Measurements from ENCODE around the gene CSF2RB.

DNA sequence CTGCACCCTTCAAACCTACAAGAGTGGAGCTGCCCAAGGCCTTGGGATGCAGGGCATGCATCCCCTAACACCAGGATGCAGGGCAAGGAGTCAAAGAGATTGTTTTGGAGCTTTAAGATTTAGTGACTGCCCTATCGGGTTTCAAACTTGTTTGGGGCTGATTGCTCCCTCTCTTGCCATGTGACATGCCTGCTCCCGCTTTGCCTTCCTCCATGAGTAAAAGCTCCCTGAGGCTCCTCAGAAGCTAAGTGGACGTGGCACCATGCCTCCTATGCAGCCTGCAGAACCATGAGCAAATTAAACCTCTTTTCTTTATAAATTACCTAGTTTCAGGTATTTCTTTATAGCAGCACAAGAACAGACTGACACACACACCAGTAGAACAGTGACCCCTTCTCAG, 15.8 kb upstream of the CSF2RB start:
- TF ChIP-seq TAF1 (IDR thresholded peaks at IDR 0.05; ENCODE audit: borderline replicate concordance, insufficient read depth, low read length), result no peak
- no peak for TF ChIP-seq SIN3A (IDR thresholded peaks at IDR 0.05; ENCODE audit: borderline replicate concordance, insufficient read depth, low read length)
- TF ChIP-seq, protein P1, sequence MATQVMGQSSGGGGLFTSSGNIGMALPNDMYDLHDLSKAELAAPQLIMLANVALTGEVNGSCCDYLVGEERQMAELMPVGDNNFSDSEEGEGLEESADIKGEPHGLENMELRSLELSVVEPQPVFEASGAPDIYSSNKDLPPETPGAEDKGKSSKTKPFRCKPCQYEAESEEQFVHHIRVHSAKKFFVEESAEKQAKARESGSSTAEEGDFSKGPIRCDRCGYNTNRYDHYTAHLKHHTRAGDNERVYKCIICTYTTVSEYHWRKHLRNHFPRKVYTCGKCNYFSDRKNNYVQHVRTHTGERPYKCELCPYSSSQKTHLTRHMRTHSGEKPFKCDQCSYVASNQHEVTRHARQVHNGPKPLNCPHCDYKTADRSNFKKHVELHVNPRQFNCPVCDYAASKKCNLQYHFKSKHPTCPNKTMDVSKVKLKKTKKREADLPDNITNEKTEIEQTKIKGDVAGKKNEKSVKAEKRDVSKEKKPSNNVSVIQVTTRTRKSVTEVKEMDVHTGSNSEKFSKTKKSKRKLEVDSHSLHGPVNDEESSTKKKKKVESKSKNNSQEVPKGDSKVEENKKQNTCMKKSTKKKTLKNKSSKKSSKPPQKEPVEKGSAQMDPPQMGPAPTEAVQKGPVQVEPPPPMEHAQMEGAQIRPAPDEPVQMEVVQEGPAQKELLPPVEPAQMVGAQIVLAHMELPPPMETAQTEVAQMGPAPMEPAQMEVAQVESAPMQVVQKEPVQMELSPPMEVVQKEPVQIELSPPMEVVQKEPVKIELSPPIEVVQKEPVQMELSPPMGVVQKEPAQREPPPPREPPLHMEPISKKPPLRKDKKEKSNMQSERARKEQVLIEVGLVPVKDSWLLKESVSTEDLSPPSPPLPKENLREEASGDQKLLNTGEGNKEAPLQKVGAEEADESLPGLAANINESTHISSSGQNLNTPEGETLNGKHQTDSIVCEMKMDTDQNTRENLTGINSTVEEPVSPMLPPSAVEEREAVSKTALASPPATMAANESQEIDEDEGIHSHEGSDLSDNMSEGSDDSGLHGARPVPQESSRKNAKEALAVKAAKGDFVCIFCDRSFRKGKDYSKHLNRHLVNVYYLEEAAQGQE (IDR thresholded peaks at IDR 0.05; ENCODE audit: insufficient read depth in 1 of 2, low read depth in 2 of 2, low read length in 2 of 2), result no peak
- TF ChIP-seq FOXP2 (optimal IDR thresholded peaks at IDR 0.05; ENCODE audit: borderline replicate concordance, extremely low read depth, extremely low read length, insufficient read depth), result no peak
- no peak for TF ChIP-seq POLR2AphosphoS5 (IDR thresholded peaks at IDR 0.05; ENCODE audit: low read depth, low read length)
